Right hindlimb (tissue), 1 donor: ENCODE measurements around the gene SLC25A11.

Experiments
- DNase-seq: peaks from one replicate; pipeline ENCODE4 v3.0.0-alpha.2; 2018

Gene SLC25A11

GRCh38 chr17:4965311-4965986 is 25.6 kb upstream of the SLC25A11 start:
- DNase-seq = no peak

GRCh38 chr17:4960279-4960922 is 20.6 kb upstream of the SLC25A11 start:
- DNase-seq = no peak

GRCh38 chr17:4959261-4959965 is 19.6 kb upstream of the SLC25A11 start:
- DNase-seq = no peak

- DNase-seq = no peak
These were observed 18.3 kb upstream of the SLC25A11 start for GRCh38 chr17:4958102-4958501.

- no peak for DNase-seq
These were observed 16.7 kb upstream of the SLC25A11 start for GRCh38 chr17:4956493-4957061.

GRCh38 chr17:4955091-4955490 is 15.2 kb upstream of the SLC25A11 start:
- DNase-seq = no peak

GRCh38 chr17:4953451-4953961 is 13.7 kb upstream of the SLC25A11 start:
- DNase-seq = peak; percentile 81

- no peak for DNase-seq
These were observed 11.6 kb upstream of the SLC25A11 start for GRCh38 chr17:4951486-4951885.

GRCh38 chr17:4950746-4951204 is 10.9 kb upstream of the SLC25A11 start, which contains the start of gene ENO3:
ENO3 (plus strand) TSS chr17:4951119; CDS start chr17:4951830, 711 bp downstream.
- DNase-seq = peak; percentile 59

GRCh38 chr17:4950075-4950745 is 10.4 kb upstream of the SLC25A11 start:
- DNase-seq = peak; percentile 55

GRCh38 chr17:4949321-4950074 is 9.7 kb upstream of the SLC25A11 start:
- peak; percentile 78 for DNase-seq

GRCh38 chr17:4948931-4949320 is 9.1 kb upstream of the SLC25A11 start:
- peak; percentile 94 for DNase-seq

- DNase-seq = peak; percentile 95
These were observed 8.5 kb upstream of the SLC25A11 start, which contains the start of gene PFN1 for GRCh38 chr17:4948166-4948930. PFN1 (minus strand) TSS chr17:4948530; CDS start chr17:4948394, 136 bp downstream.

GRCh38 chr17:4947411-4948165 is 7.7 kb upstream of the SLC25A11 start:
- peak; percentile 81 for DNase-seq

- DNase-seq = peak; percentile 31
These were observed 7.2 kb upstream of the SLC25A11 start for GRCh38 chr17:4947010-4947410.

- DNase-seq = no peak
These were observed 6.6 kb upstream of the SLC25A11 start for GRCh38 chr17:4946312-4946976.

- DNase-seq = no peak
These were observed 6.1 kb upstream of the SLC25A11 start for GRCh38 chr17:4945944-4946280.

GRCh38 chr17:4945176-4945943 is 5.5 kb upstream of the SLC25A11 start:
- peak; percentile 51 for DNase-seq
